Trophoblast cell (in vitro differentiated cells and primary cell): ENCODE data around the gene MYOT.

Source experiments
- DNase-seq, 2 donors: peaks; one replicate each; pipeline ENCODE4 v3.0.0-alpha.2; 2016
- H2AFZ ChIP-seq: 2 replicates; pipeline ENCODE4 v1.6.1; 2013; ENCODE audit warnings: low read length, moderate library complexity, mild to moderate bottlenecking; ENCODE audit not compliant: insufficient read depth, poor library complexity
- H2AK5ac ChIP-seq: 2 replicates; pipeline ENCODE4 v1.6.1; 2013; ENCODE audit warnings: mild to moderate bottlenecking, low read length
- H2BK120ac ChIP-seq: 2 replicates; pipeline ENCODE4 v1.6.1; 2013; ENCODE audit warnings: low read length, mild to moderate bottlenecking, moderate library complexity; ENCODE audit not compliant: insufficient read depth, poor library complexity
- H2BK12ac ChIP-seq: 2 replicates; pipeline ENCODE4 v1.6.1; 2013; ENCODE audit warnings: mild to moderate bottlenecking, low read length, moderate library complexity
- H2BK5ac ChIP-seq: 2 replicates; pipeline ENCODE4 v1.6.1; 2013; ENCODE audit warnings: low read length, low read depth, moderate library complexity, mild to moderate bottlenecking; ENCODE audit not compliant: poor library complexity
- H3K14ac ChIP-seq: 2 replicates; pipeline ENCODE4 v1.6.1; 2013; ENCODE audit warnings: mild to moderate bottlenecking, low read length
- H3K18ac ChIP-seq: 2 replicates; pipeline ENCODE4 v1.6.1; 2013; ENCODE audit warnings: mild to moderate bottlenecking, low read length
- H3K23ac ChIP-seq: 2 replicates; pipeline ENCODE4 v1.6.1; 2013; ENCODE audit warnings: low read length
- H3K27ac ChIP-seq: 2 replicates; pipeline ENCODE4 v1.5.1; 2013; ENCODE audit warnings: low read depth, mild to moderate bottlenecking, inconsistent platforms, low read length, moderate library complexity
- H3K27me3 ChIP-seq: 2 replicates; pipeline ENCODE4 v1.6.1; 2013; ENCODE audit warnings: inconsistent platforms, mild to moderate bottlenecking, low read length, moderate library complexity; ENCODE audit not compliant: insufficient read depth
- H3K36me3 ChIP-seq, 2 experiments: 1 replicate in 1 of 2; 2 replicates in 1 of 2; pipeline ENCODE4 v1.6.1; 2013; ENCODE audit warnings: low read length in 2 of 2, mild to moderate bottlenecking in 2 of 2, moderate library complexity in 1 of 2; ENCODE audit not compliant: insufficient read depth in 2 of 2, control insufficient read depth in 1 of 2
- H3K4ac ChIP-seq: 2 replicates; pipeline ENCODE4 v1.6.1; 2013; ENCODE audit warnings: low read depth, mild to moderate bottlenecking, low read length, moderate library complexity
- H3K4me1 ChIP-seq, 2 experiments: 1 replicate in 1 of 2; 2 replicates in 1 of 2; pipeline ENCODE4 v1.6.1; 2013; ENCODE audit warnings: low read length in 2 of 2, mild to moderate bottlenecking in 2 of 2, moderate library complexity in 1 of 2; ENCODE audit not compliant: insufficient read depth in 2 of 2, control insufficient read depth in 1 of 2
- H3K4me2 ChIP-seq: 2 replicates; pipeline ENCODE4 v1.6.1; 2013; ENCODE audit warnings: inconsistent platforms, mild to moderate bottlenecking, low read length, moderate library complexity
- H3K4me3 ChIP-seq: 2 replicates; pipeline ENCODE4 v1.5.1; 2013; ENCODE audit warnings: mild to moderate bottlenecking, low read depth, low read length, inconsistent platforms
- H3K79me1 ChIP-seq: one replicate; pipeline ENCODE4 v1.6.1; 2013; ENCODE audit warnings: low read length
- H3K79me2 ChIP-seq: 2 replicates; pipeline ENCODE4 v1.6.1; 2013; ENCODE audit warnings: low read length, mild to moderate bottlenecking; ENCODE audit not compliant: control insufficient read depth, insufficient read depth, poor library complexity
- H3K9ac ChIP-seq: 2 replicates; pipeline ENCODE4 v1.6.1; 2013; ENCODE audit warnings: mild to moderate bottlenecking, low read length
- H3K9me3 ChIP-seq: 2 replicates; pipeline ENCODE4 v1.6.1; 2013; ENCODE audit warnings: low read depth, mild to moderate bottlenecking, control low read depth, inconsistent platforms, low read length; ENCODE audit not compliant: insufficient read depth
- H4K12ac ChIP-seq: 2 replicates; pipeline ENCODE4 v1.6.1; 2013; ENCODE audit warnings: low read depth, mild to moderate bottlenecking, low read length, moderate library complexity
- H4K8ac ChIP-seq: 2 replicates; pipeline ENCODE4 v1.6.1; 2013; ENCODE audit warnings: low read depth, mild to moderate bottlenecking, low read length, moderate library complexity
- H4K91ac ChIP-seq: one replicate; pipeline ENCODE4 v1.6.1; 2013; ENCODE audit warnings: low read depth, mild to moderate bottlenecking, low read length, moderate library complexity
- WGBS: extraction: QIAGEN DNeasy Blood & Tissue Kit; methylation state at CpG from one replicate; pipeline ENCODE4 v1.1.7; 2013; ENCODE audit warnings: missing lambda C conversion rate; ENCODE audit not compliant: insufficient read length, insufficient coverage; ENCODE audit errors: extremely low coverage; 5-methylcytosine and 5-hydroxymethylcytosine counted together

The MYOT gene

GRCh38 chr5:137870647-137871339 is 3.1 kb downstream of the MYOT start:
- no peak overlapping the region for H4K91ac ChIP-seq
- no peak overlapping the region for H3K14ac ChIP-seq
- H3K27me3 ChIP-seq = no peaks in the 10 kb centered on the region
- H2AFZ ChIP-seq = no peak overlapping the region
- H3K23ac ChIP-seq = no peak overlapping the region
- no peak overlapping the region for H2AK5ac ChIP-seq
- H3K9ac ChIP-seq = no peak overlapping the region
- H4K12ac ChIP-seq = no peak overlapping the region
- no peak overlapping the region for H3K27ac ChIP-seq
- no peak overlapping the region for H4K8ac ChIP-seq
- no peak overlapping the region for H3K18ac ChIP-seq
- no peak overlapping the region for H2BK12ac ChIP-seq
- no peaks in the 10 kb centered on the region for H3K4me1 ChIP-seq
- no CpG with 5 or more reads among the region's 7 CpGs for WGBS
- no peak overlapping the region for H2BK120ac ChIP-seq
- H2BK5ac ChIP-seq = no peak overlapping the region
- no peak overlapping the region for H3K4ac ChIP-seq
- H3K4me3 ChIP-seq = no peak overlapping the region
- no peaks in the 10 kb centered on the region for H3K9me3 ChIP-seq
- no peaks in the 10 kb centered on the region for H3K79me1 ChIP-seq
- H3K4me2 ChIP-seq = no peak overlapping the region
- no peak for DNase-seq
- no peaks in the 10 kb centered on the region for H3K36me3 ChIP-seq
- no peaks in the 10 kb centered on the region for H3K79me2 ChIP-seq

DNA sequence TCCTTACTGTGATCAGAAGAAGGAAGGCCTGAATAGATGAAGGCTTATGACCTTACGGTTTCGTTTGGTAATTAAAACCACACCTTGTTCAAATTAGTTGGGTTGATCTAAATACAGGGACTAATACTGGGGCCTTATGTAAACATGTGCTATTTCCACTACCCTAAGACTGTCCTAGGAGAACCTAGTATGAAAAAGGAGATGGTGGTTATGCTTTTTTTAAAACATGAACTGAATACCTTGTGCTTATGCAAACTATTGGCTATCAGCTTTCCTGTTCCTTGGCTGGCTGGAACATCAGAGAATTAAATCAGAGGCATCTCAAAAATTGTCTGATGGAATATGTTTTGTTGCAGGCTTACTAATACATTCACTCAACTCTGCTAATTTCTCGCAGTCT is 3.9 kb downstream of the MYOT start:
- H3K4me3 ChIP-seq = no peak overlapping the region
- H4K8ac ChIP-seq = no peak overlapping the region
- H4K12ac ChIP-seq = no peak overlapping the region
- no peak for DNase-seq
- H3K14ac ChIP-seq = no peak overlapping the region
- H3K18ac ChIP-seq = no peak overlapping the region
- no peaks in the 10 kb centered on the region for H3K4me1 ChIP-seq
- no peaks in the 10 kb centered on the region for H3K36me3 ChIP-seq
- no peak overlapping the region for H4K91ac ChIP-seq
- no peak overlapping the region for H2AFZ ChIP-seq
- H3K27ac ChIP-seq = no peak overlapping the region
- no peak overlapping the region for H3K9ac ChIP-seq
- no peak overlapping the region for H3K23ac ChIP-seq
- no peak overlapping the region for H2BK120ac ChIP-seq
- no peaks in the 10 kb centered on the region for H3K9me3 ChIP-seq
- no peaks in the 10 kb centered on the region for H3K79me1 ChIP-seq
- no peaks in the 10 kb centered on the region for H3K79me2 ChIP-seq
- no peak overlapping the region for H3K4me2 ChIP-seq
- WGBS = no CpG with 5 or more reads among the region's 3 CpGs
- no peak overlapping the region for H2BK12ac ChIP-seq
- no peak overlapping the region for H3K4ac ChIP-seq
- H2BK5ac ChIP-seq = no peak overlapping the region
- H3K27me3 ChIP-seq = no peaks in the 10 kb centered on the region
- no peak overlapping the region for H2AK5ac ChIP-seq

- Histone ChIP-seq H3K9me3 (no peaks in the 10 kb centered on the region), H3K4me2 (no peak overlapping the region), H3K79me2 (no peaks in the 10 kb centered on the region), H4K12ac (no peak overlapping the region), H3K23ac (no peak overlapping the region), H2BK12ac (no peak overlapping the region), H2BK120ac (no peak overlapping the region), H3K14ac (no peak overlapping the region), H4K91ac (no peak overlapping the region), H2AFZ (no peak overlapping the region), H2AK5ac (no peak overlapping the region), H3K9ac (no peak overlapping the region), H4K8ac (no peak overlapping the region), H3K27ac (no peak overlapping the region), H3K4ac (no peak overlapping the region), H3K4me1 (no peaks in the 10 kb centered on the region), H3K36me3 (no peaks in the 10 kb centered on the region), H3K27me3 (no peaks in the 10 kb centered on the region), H3K79me1 (no peaks in the 10 kb centered on the region), H2BK5ac (no peak overlapping the region), H3K4me3 (no peak overlapping the region), H3K18ac (no peak overlapping the region)
- no CpG with 5 or more reads among the region's 3 CpGs for WGBS
- no peak for DNase-seq
These were observed 4.8 kb downstream of the MYOT start for GRCh38 chr5:137872466-137872865.

GRCh38 chr5:137876101-137876500 is 8.4 kb downstream of the MYOT start:
- Histone ChIP-seq H2AFZ (no peak overlapping the region), H3K18ac (no peak overlapping the region), H3K36me3 (no peaks in the 10 kb centered on the region), H2BK12ac (no peak overlapping the region), H4K12ac (no peak overlapping the region), H3K79me2 (no peaks in the 10 kb centered on the region), H3K14ac (no peak overlapping the region), H3K27me3 (no peaks in the 10 kb centered on the region), H3K4ac (no peak overlapping the region), H3K9me3 (no peaks in the 10 kb centered on the region), H3K23ac (no peak overlapping the region), H4K91ac (no peak overlapping the region), H2BK5ac (no peak overlapping the region), H3K4me2 (no peak overlapping the region), H4K8ac (no peak overlapping the region), H3K79me1 (no peaks in the 10 kb centered on the region), H3K4me3 (no peak overlapping the region), H3K4me1 (no peaks in the 10 kb centered on the region), H3K9ac (no peak overlapping the region), H3K27ac (no peak overlapping the region), H2AK5ac (no peak overlapping the region), H2BK120ac (no peak overlapping the region)
- DNase-seq = no peak
